HCT116 (cell line): ENCODE data around the gene TPBGL. TPM values are rescaled to one million over a fixed set of nuclear protein-coding genes. Genes with fewer than 3 reads are reported as not detected.

Experiments
- ATAC-seq: fragments of 200-7000 bp; cut with Tn5 transposase; 2 replicates; pipeline ENCODE4 v1.9.1; 2020; ENCODE audit warnings: mild to moderate bottlenecking, moderate library complexity
- BruUV-seq: library from RNA; stranded (reverse); fragments of 400-500 nt; replicated peaks from 2 replicates; lab custom pipeline; 2021; lab: Mats Ljungman, UMichigan
- CTCF ChIA-PET: fragments of 300-600 bp; sonication (Branson Sonifier 250); formaldehyde crosslinking; loops from one replicate; lab custom pipeline; 2021; ENCODE audit warnings: antibody characterized with exemption; lab: Charles Lee
- POLR2A ChIA-PET: fragments of 300-600, 350-600 bp; sonication (Branson Sonifier 250); formaldehyde crosslinking; loops from one replicate; lab custom pipeline; 2021; ENCODE audit warnings: antibody characterized with exemption; lab: Charles Lee
- RAD21 ChIA-PET, 2 experiments: fragments of 300-600 bp; sonication (Branson Sonifier 250); formaldehyde crosslinking; loops; one replicate each; lab custom pipeline; 2023; ENCODE audit warnings: low total read pairs in 2 of 2; ENCODE audit not compliant: uncharacterized antibody in 2 of 2, unreplicated experiment in 2 of 2, low non-redundant PET in 1 of 2; lab: Charles Lee
- DNase-seq: peaks from one replicate; pipeline ENCODE4 v3.0.0-alpha.2; 2010; ENCODE audit warnings: low read depth, low spot score
- H2AFZ ChIP-seq: fragments of 200-600 bp; shearing (Covaris generic), sonication (generic); 2 replicates; pipeline ENCODE4 v1.6.1; 2017; ENCODE audit warnings: low read depth, mixed run types, mixed read lengths, antibody characterized with exemption, low read length; ENCODE audit not compliant: poor library complexity, severe bottlenecking
- H3K27ac ChIP-seq: 2 replicates; pipeline ENCODE4 v1.5.1; 2012; ENCODE audit warnings: low read depth, low read length
- H3K27me3 ChIP-seq: fragments of 200-600 bp; sonication (generic); 2 replicates; pipeline ENCODE4 v1.6.1; 2016; ENCODE audit warnings: mixed run types, low read length, mixed read lengths; ENCODE audit not compliant: insufficient read depth
- H3K36me3 ChIP-seq, 2 experiments: fragments of 200-500 bp in 1 of 2; fragments of 200-600 bp in 1 of 2; sonication (Bioruptor generic) in 1 of 2; sonication (generic) in 1 of 2; 2 replicates each; pipeline versions ENCODE4 v1.5.1 to v1.6.1; 2014 to 2016; ENCODE audit warnings: low read length in 2 of 2, inconsistent platforms in 1 of 2, mixed read lengths in 1 of 2, mixed run types in 1 of 2; ENCODE audit not compliant: insufficient read depth in 2 of 2, control insufficient read depth in 1 of 2
- H3K4me1 ChIP-seq, 2 experiments: fragments of 200-600 bp in 1 of 2; sonication (generic) in 1 of 2; 2 replicates each; pipeline versions ENCODE4 v1.5.1 to v1.6.1; 2012 to 2017; ENCODE audit warnings: low read length in 2 of 2, inconsistent platforms in 1 of 2, mild to moderate bottlenecking in 1 of 2, mixed read lengths in 1 of 2, mixed run types in 1 of 2, moderate library complexity in 1 of 2; ENCODE audit not compliant: insufficient read depth in 2 of 2, control insufficient read depth in 1 of 2
- H3K4me2 ChIP-seq: fragments of 200-600 bp; sonication (generic); 2 replicates; pipeline ENCODE4 v1.6.1; 2017; ENCODE audit warnings: mixed run types, low read length, mixed read lengths
- H3K4me3 ChIP-seq, 2 experiments: fragments of 200-600 bp in 1 of 2; sonication (generic) in 1 of 2; replicated peaks in 1 of 2; 2 replicates each; pipeline ENCODE4 v1.5.1; 2011 to 2016; ENCODE audit warnings: low read length in 2 of 2, control low read depth in 1 of 2, low read depth in 1 of 2, mild to moderate bottlenecking in 1 of 2, mixed read lengths in 1 of 2, mixed run types in 1 of 2
- H3K79me2 ChIP-seq: fragments of 200-600 bp; sonication (generic); 2 replicates; pipeline ENCODE4 v1.6.1; 2017; ENCODE audit warnings: mild to moderate bottlenecking, mixed run types, low read length, moderate library complexity, mixed read lengths; ENCODE audit not compliant: insufficient read depth
- H3K9ac ChIP-seq: fragments of 200-600 bp; sonication (generic); 2 replicates; pipeline ENCODE4 v1.6.1; 2016; ENCODE audit warnings: low read length, mixed read lengths
- H3K9me2 ChIP-seq: fragments of 200-600 bp; sonication (generic), shearing (Covaris generic); 2 replicates; pipeline ENCODE4 v1.6.1; 2017; ENCODE audit warnings: mixed run types, mild to moderate bottlenecking, moderate library complexity; ENCODE audit not compliant: insufficient read depth
- H3K9me3 ChIP-seq, 2 experiments: fragments of 200-500 bp in 1 of 2; fragments of 200-600 bp in 1 of 2; sonication (Bioruptor generic) in 1 of 2; sonication (generic) in 1 of 2; 2 replicates each; pipeline ENCODE4 v1.6.1; 2014 to 2017; ENCODE audit warnings: low read length in 2 of 2, mixed read lengths in 2 of 2, inconsistent platforms in 1 of 2, low read depth in 1 of 2, mild to moderate bottlenecking in 1 of 2, mixed run types in 1 of 2, moderate library complexity in 1 of 2; ENCODE audit not compliant: control insufficient read depth in 1 of 2, insufficient read depth in 1 of 2
- H4K20me1 ChIP-seq: fragments of 200-600 bp; sonication (generic), shearing (Covaris generic); 2 replicates; pipeline ENCODE4 v1.6.1; 2017; ENCODE audit warnings: mixed run types, mild to moderate bottlenecking, moderate library complexity; ENCODE audit not compliant: insufficient read depth
- CEBPB ChIP-seq: IDR thresholded peaks from 2 replicates; pipeline ENCODE4 v1.6.1; 2012; ENCODE audit warnings: low read depth
- EGR1 ChIP-seq: IDR thresholded peaks from 2 replicates; pipeline ENCODE4 v1.6.1; 2012; ENCODE audit warnings: low read depth
- ELF1 ChIP-seq: IDR thresholded peaks from 2 replicates; pipeline ENCODE4 v1.6.1; 2012; ENCODE audit warnings: low read depth, borderline replicate concordance
- EZH2 ChIP-seq: fragments of 200-600 bp; sonication (generic); IDR thresholded peaks from 2 replicates; pipeline ENCODE4 v1.6.1; 2017; ENCODE audit warnings: antibody characterized with exemption, mixed run types
- EZH2phosphoT487 ChIP-seq: fragments of 200-600 bp; IDR thresholded peaks from 2 replicates; pipeline ENCODE4 v1.6.1; 2018; ENCODE audit warnings: antibody characterized with exemption, borderline replicate concordance
- FOSL1 ChIP-seq: IDR thresholded peaks from 2 replicates; pipeline ENCODE4 v1.6.1; 2012; ENCODE audit warnings: low read depth
- JUND ChIP-seq: IDR thresholded peaks from 2 replicates; pipeline ENCODE4 v1.6.1; 2012
- POLR2A ChIP-seq: IDR thresholded peaks from 2 replicates; pipeline ENCODE4 v1.7.0; 2011; ENCODE audit warnings: borderline replicate concordance; ENCODE audit not compliant: insufficient read depth, insufficient read length; ENCODE audit errors: extremely low read depth
- POLR2AphosphoS5 ChIP-seq: IDR thresholded peaks from 2 replicates; pipeline ENCODE4 v1.6.1; 2011; ENCODE audit warnings: mild to moderate bottlenecking, low read depth, low read length, moderate library complexity
- RAD21 ChIP-seq: IDR thresholded peaks from 2 replicates; pipeline ENCODE4 v1.6.1; 2012; ENCODE audit warnings: low read depth, mild to moderate bottlenecking
- TCF7L2 ChIP-seq: IDR thresholded peaks from 2 replicates; pipeline ENCODE4 v1.7.0; 2011; ENCODE audit warnings: borderline replicate concordance, inconsistent platforms; ENCODE audit not compliant: insufficient read depth, insufficient read length; ENCODE audit errors: extremely low read depth
- ZFX ChIP-seq: fragments of 450-650 bp; IDR thresholded peaks from 2 replicates; pipeline ENCODE4 v1.6.1; 2017
- intact Hi-C: fragments of 100-400 bp; cut with micrococcal nuclease; formaldehyde crosslinking; loops from 2 replicates; pipeline ENCODE4 v1.10.0; 2022
- total RNA-seq: library from RNA; stranded (reverse); gene quantifications from one replicate; pipeline ENCODE4 v1.2.1, GENCODE V29; 2021; ENCODE audit not compliant: unreplicated experiment
- TF ChIP-seq, protein P1 (sequence below): IDR thresholded peaks from 2 replicates; pipeline ENCODE4 v1.6.1; 2012; ENCODE audit warnings: low read depth
- TF ChIP-seq, protein P2 (sequence below), 3 experiments: fragments of 200-600 bp in 1 of 3; sonication (generic) in 1 of 3; IDR thresholded peaks in 2 of 3; conservative IDR thresholded peaks in 1 of 3; 2 replicates each; pipeline ENCODE4 v1.5.1; 2012 to 2017; ENCODE audit warnings: low read depth in 2 of 3, low read length in 2 of 3, antibody characterized with exemption in 1 of 3, borderline replicate concordance in 1 of 3, control low read depth in 1 of 3, mild to moderate bottlenecking in 1 of 3, mixed read lengths in 1 of 3, mixed run types in 1 of 3, moderate library complexity in 1 of 3; ENCODE audit not compliant: insufficient read depth in 1 of 3

The TPBGL gene
- total RNA-seq, 1 experiment from 2014 or later, result 0.12 TPM

DNA sequence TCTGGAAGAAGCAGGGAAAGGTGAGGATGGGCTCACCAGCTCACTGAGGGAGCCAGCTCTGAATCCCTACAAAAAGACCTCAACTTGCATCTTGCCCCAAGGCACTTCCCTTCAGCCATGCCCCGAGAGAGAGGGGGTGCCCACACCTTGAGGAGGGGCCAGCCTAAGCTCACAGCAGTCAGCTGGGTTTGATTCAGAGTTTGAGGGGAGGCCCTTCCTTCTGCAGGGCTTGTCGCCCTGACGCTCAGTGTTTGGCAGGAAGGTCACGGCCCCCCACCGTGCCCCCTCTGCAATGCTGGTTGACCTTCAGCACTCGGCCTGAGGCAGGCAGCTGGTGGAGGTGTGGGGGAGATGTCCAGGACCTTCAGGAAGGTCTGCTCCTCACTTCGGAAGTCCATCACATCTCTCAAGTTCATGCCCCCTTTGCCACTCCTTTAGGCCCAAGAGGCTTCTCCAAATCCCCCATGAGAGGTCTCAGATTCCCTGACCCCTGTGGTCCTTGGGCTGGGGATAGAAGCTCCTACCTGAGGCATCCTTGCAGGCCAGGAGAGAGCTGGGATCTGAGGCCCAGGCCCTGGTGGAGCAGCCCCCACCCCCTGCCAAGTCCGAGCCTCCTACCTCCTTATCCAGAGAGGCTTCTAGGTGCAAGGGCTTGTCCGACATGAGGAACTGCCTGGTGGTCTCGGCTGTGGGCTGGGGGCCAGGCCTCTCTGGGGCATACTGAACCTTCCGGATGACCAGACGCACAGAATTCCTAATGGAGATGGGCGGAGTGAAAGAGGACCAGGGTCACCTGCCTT is 37.6 kb downstream of the TPBGL start (continued):
- TF ChIP-seq RAD21, result no peak
- no peak for TF ChIP-seq POLR2AphosphoS5
- no peak for TF ChIP-seq JUND
- no peak for TF ChIP-seq FOSL1
- TF ChIP-seq POLR2A, result no peak
- no peak for TF ChIP-seq TCF7L2
- no peak for TF ChIP-seq CEBPB
- TF ChIP-seq, protein P1, sequence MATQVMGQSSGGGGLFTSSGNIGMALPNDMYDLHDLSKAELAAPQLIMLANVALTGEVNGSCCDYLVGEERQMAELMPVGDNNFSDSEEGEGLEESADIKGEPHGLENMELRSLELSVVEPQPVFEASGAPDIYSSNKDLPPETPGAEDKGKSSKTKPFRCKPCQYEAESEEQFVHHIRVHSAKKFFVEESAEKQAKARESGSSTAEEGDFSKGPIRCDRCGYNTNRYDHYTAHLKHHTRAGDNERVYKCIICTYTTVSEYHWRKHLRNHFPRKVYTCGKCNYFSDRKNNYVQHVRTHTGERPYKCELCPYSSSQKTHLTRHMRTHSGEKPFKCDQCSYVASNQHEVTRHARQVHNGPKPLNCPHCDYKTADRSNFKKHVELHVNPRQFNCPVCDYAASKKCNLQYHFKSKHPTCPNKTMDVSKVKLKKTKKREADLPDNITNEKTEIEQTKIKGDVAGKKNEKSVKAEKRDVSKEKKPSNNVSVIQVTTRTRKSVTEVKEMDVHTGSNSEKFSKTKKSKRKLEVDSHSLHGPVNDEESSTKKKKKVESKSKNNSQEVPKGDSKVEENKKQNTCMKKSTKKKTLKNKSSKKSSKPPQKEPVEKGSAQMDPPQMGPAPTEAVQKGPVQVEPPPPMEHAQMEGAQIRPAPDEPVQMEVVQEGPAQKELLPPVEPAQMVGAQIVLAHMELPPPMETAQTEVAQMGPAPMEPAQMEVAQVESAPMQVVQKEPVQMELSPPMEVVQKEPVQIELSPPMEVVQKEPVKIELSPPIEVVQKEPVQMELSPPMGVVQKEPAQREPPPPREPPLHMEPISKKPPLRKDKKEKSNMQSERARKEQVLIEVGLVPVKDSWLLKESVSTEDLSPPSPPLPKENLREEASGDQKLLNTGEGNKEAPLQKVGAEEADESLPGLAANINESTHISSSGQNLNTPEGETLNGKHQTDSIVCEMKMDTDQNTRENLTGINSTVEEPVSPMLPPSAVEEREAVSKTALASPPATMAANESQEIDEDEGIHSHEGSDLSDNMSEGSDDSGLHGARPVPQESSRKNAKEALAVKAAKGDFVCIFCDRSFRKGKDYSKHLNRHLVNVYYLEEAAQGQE, result no peak
- no peak for TF ChIP-seq EZH2

DNA sequence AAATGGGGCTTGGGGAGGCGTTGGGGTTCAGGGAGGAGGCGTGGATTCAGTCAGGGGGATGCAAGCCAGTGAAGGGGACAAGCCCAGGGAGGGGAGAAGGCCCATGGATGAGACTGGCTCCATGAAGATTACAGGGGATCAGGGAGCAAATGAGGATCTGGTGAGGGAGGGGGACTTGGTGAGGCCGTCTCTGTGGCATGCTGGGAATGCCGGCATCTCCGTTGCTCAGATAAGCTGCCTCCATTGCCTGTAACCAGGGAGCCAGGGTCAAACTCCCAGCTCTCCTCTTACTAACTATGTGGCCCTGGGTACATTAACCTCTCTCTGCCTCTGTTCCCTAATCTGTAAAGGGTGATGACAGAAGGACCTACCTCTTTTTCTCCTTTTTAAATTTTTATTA is 38.7 kb downstream of the TPBGL start:
- Histone ChIP-seq H2AFZ (no peak overlapping the region), H3K27ac (no peak overlapping the region), H3K27me3 (no peaks in the 10 kb centered on the region), H3K4me3 (no peak overlapping the region), H3K4me1 (no peaks in the 10 kb centered on the region), H3K9me3 (no peaks in the 10 kb centered on the region), H3K79me2 (no peaks in the 10 kb centered on the region), H4K20me1 (no peaks in the 10 kb centered on the region), H3K9ac (no peak overlapping the region), H3K9me2 (no peaks in the 10 kb centered on the region), H3K4me2 (no peak overlapping the region), H3K36me3 (peaks cover 0 to 3% of the 10 kb centered on the region in 2 experiments; a peak in 2 of 4 replicates)
- intact Hi-C loops, result no loop called here
- no peak for TF ChIP-seq EZH2phosphoT487
- TF ChIP-seq, protein P2, sequence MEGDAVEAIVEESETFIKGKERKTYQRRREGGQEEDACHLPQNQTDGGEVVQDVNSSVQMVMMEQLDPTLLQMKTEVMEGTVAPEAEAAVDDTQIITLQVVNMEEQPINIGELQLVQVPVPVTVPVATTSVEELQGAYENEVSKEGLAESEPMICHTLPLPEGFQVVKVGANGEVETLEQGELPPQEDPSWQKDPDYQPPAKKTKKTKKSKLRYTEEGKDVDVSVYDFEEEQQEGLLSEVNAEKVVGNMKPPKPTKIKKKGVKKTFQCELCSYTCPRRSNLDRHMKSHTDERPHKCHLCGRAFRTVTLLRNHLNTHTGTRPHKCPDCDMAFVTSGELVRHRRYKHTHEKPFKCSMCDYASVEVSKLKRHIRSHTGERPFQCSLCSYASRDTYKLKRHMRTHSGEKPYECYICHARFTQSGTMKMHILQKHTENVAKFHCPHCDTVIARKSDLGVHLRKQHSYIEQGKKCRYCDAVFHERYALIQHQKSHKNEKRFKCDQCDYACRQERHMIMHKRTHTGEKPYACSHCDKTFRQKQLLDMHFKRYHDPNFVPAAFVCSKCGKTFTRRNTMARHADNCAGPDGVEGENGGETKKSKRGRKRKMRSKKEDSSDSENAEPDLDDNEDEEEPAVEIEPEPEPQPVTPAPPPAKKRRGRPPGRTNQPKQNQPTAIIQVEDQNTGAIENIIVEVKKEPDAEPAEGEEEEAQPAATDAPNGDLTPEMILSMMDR (IDR thresholded peaks at IDR 0.05 in 2 of 3, conservative IDR thresholded peaks at IDR 0.05 in 1 of 3; ENCODE audit: borderline replicate concordance in 1 of 3, insufficient read depth in 1 of 3, low read depth in 2 of 3, low read length in 2 of 3), result no peak
- TF ChIP-seq ZFX, result no peak
- TF ChIP-seq EGR1, result no peak
- TF ChIP-seq ELF1, result no peak
- no peak for DNase-seq
- CTCF ChIA-PET, result interaction anchor here (1.0 to 3.1 kb wide), 7 partner anchors 8 to 255 kb away, joined by 3 to 57 read pairs (median 9); no protein-coding TSS in a partner anchor
- RAD21 ChIA-PET, result interaction anchor here (0.8 to 1.4 kb wide), 4 partner anchors 47 to 106 kb away, joined by 3 to 9 read pairs (median 4); no protein-coding TSS in a partner anchor
- no peak for ATAC-seq
- POLR2A ChIA-PET, result no interaction called here
- no TSS peak for BruUV-seq
